Caco-2 (cell line): Measurements from ENCODE around the gene BRICD5. TPM values are rescaled to one million over a fixed set of nuclear protein-coding genes. Genes with fewer than 3 reads are reported as not detected.

Experiments used
- BruUV-seq: library from RNA; stranded (reverse); fragments of 400-500 nt; replicated peaks from 2 replicates; lab custom pipeline; 2021; lab: Mats Ljungman, UMichigan
- CTCF ChIA-PET: fragments of 300-600 bp; sonication (Branson Sonifier 250); formaldehyde crosslinking; loops from one replicate; lab custom pipeline; 2022; ENCODE audit warnings: antibody characterized with exemption; lab: Charles Lee
- POLR2A ChIA-PET: fragments of 300-600 bp; sonication (Branson Sonifier 250); formaldehyde crosslinking; loops from one replicate; lab custom pipeline; 2022; ENCODE audit warnings: antibody characterized with exemption; lab: Charles Lee
- DNase-seq, 2 experiments: peaks; one replicate each; pipeline versions ENCODE4 v3.0.0 to v3.0.0-alpha.2; 2020 to 2022
- H3K27me3 ChIP-seq: replicated peaks from 2 replicates; pipeline ENCODE4 v1.6.0; 2011; ENCODE audit warnings: low read length; ENCODE audit not compliant: control insufficient read depth, insufficient read depth
- H3K36me3 ChIP-seq: 2 replicates; pipeline ENCODE4 v1.5.1; 2011; ENCODE audit warnings: low read length; ENCODE audit not compliant: control insufficient read depth, insufficient read depth
- H3K4me1 ChIP-seq: fragments of 250-450 bp; sonication (Bioruptor Pico); 2 replicates; pipeline ENCODE4 v1.5.1; 2020; ENCODE audit warnings: mild to moderate bottlenecking
- H3K4me3 ChIP-seq: 2 replicates; pipeline ENCODE4 v1.5.1; 2011; ENCODE audit warnings: low read depth, mild to moderate bottlenecking, control low read depth, low read length
- H3K9me3 ChIP-seq: fragments of 250-450 bp; sonication (Bioruptor Pico); 2 replicates; pipeline ENCODE4 v1.5.1; 2020; ENCODE audit warnings: mild to moderate bottlenecking, moderate library complexity
- H3K27ac Mint-ChIP-seq: one replicate; pipeline ENCODE4 v1.8.0; 2022; ENCODE audit warnings: mixed read lengths; ENCODE audit not compliant: unreplicated experiment
- H3K27me3 Mint-ChIP-seq: one replicate; pipeline ENCODE4 v1.8.0; 2022; ENCODE audit warnings: mixed read lengths; ENCODE audit not compliant: insufficient read depth, unreplicated experiment
- H3K36me3 Mint-ChIP-seq: one replicate; pipeline ENCODE4 v1.8.0; 2022; ENCODE audit warnings: mild to moderate bottlenecking, mixed read lengths; ENCODE audit not compliant: insufficient read depth, unreplicated experiment
- H3K4me1 Mint-ChIP-seq: one replicate; pipeline ENCODE4 v1.8.0; 2022; ENCODE audit warnings: low read depth, mixed read lengths; ENCODE audit not compliant: unreplicated experiment
- H3K4me3 Mint-ChIP-seq: one replicate; pipeline ENCODE4 v1.8.0; 2022; ENCODE audit warnings: mild to moderate bottlenecking, moderate library complexity, mixed read lengths; ENCODE audit not compliant: unreplicated experiment
- H3K9me3 Mint-ChIP-seq: one replicate; pipeline ENCODE4 v1.8.0; 2022; ENCODE audit warnings: mixed read lengths; ENCODE audit not compliant: unreplicated experiment
- intact Hi-C: fragments of 100-400 bp; cut with micrococcal nuclease; formaldehyde crosslinking; loops from one replicate; pipeline ENCODE4 v1.10.0; 2022; ENCODE audit not compliant: unreplicated experiment
- total RNA-seq: library from RNA; stranded (reverse); gene quantifications from 2 replicates; pipeline ENCODE4 v1.2.3, GENCODE V29; 2022
- TF ChIP-seq, protein P1 (sequence below), 2 experiments: fragments of 200-600 bp in 1 of 2; IDR thresholded peaks; 1 replicate in 1 of 2; 2 replicates in 1 of 2; pipeline versions ENCODE4 v1.5.1 to v1.8.0; 2011 to 2022; ENCODE audit warnings: antibody characterized with exemption in 1 of 2, control low read depth in 1 of 2, inconsistent platforms in 1 of 2, low read depth in 1 of 2, low read length in 1 of 2, mild to moderate bottlenecking in 1 of 2, moderate library complexity in 1 of 2; ENCODE audit not compliant: insufficient read depth in 1 of 2, severe bottlenecking in 1 of 2, unreplicated experiment in 1 of 2

Gene BRICD5
- total RNA-seq, 1 experiment from 2014 or later, result 10.0 TPM

GRCh38 chr16:2223221-2223941 is 12.7 kb upstream of the BRICD5 start, which contains the start of gene E4F1:
TSS of gene E4F1 (plus strand) at chr16:2223591. CDS start at chr16:2223614, 23 bp downstream.
- Mint-ChIP-seq H3K4me1 (no peaks in the 10 kb centered on the region), H3K36me3 (peaks cover 14% of the 10 kb centered on the region), H3K9me3 (no peaks in the 10 kb centered on the region), H3K27ac (peak within 1 kb of the TSS; percentile 64), H3K27me3 (no peaks in the 10 kb centered on the region), H3K4me3 (peak within 1 kb of the TSS; percentile 81)
- H3K9me3 ChIP-seq, result no peaks in the 10 kb centered on the region
- no peaks in the 10 kb centered on the region for H3K27me3 ChIP-seq
- H3K4me1 ChIP-seq, result peaks cover 8% of the 10 kb centered on the region
- H3K36me3 ChIP-seq, result no peaks in the 10 kb centered on the region
- peak; percentile 99 for DNase-seq
- no TSS peak for BruUV-seq
- TF ChIP-seq, protein P1, sequence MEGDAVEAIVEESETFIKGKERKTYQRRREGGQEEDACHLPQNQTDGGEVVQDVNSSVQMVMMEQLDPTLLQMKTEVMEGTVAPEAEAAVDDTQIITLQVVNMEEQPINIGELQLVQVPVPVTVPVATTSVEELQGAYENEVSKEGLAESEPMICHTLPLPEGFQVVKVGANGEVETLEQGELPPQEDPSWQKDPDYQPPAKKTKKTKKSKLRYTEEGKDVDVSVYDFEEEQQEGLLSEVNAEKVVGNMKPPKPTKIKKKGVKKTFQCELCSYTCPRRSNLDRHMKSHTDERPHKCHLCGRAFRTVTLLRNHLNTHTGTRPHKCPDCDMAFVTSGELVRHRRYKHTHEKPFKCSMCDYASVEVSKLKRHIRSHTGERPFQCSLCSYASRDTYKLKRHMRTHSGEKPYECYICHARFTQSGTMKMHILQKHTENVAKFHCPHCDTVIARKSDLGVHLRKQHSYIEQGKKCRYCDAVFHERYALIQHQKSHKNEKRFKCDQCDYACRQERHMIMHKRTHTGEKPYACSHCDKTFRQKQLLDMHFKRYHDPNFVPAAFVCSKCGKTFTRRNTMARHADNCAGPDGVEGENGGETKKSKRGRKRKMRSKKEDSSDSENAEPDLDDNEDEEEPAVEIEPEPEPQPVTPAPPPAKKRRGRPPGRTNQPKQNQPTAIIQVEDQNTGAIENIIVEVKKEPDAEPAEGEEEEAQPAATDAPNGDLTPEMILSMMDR (IDR thresholded peaks at IDR 0.05; ENCODE audit: insufficient read depth in 1 of 2, low read depth in 1 of 2, low read length in 1 of 2, severe bottlenecking in 1 of 2, unreplicated experiment in 1 of 2), result no peak
- POLR2A ChIA-PET, result interaction anchor here (0.5 to 1.1 kb wide), 3 partner anchors 9 to 50 kb away, joined by 3 to 11 read pairs (median 3); partner anchors contain the start of genes ECI1 and PGP
- H3K4me3 ChIP-seq, result peak within 1 kb of the TSS; percentile 79
- intact Hi-C loops, result loop anchor here (1.0 kb wide), 1 partner anchor 8 kb away; no protein-coding TSS in a partner anchor
- CTCF ChIA-PET, result interaction anchor here (0.6 to 1.0 kb wide), 2 partner anchors 46 to 259 kb away, joined by 3 to 8 read pairs; partner anchors contain the start of gene RPS2

- Histone ChIP-seq H3K4me1 (peaks cover 22% of the 10 kb centered on the region), H3K9me3 (no peaks in the 10 kb centered on the region), H3K4me3 (peak overlapping the region; percentile 17; the same call in 1 of the 2 replicates), H3K36me3 (peaks cover 3% of the 10 kb centered on the region; the same call in 1 of the 2 replicates), H3K27me3 (no peaks in the 10 kb centered on the region)
- CTCF ChIA-PET, result interaction anchor here (0.8 kb wide), 1 partner anchor 22 kb away, joined by 3 read pairs; no protein-coding TSS in a partner anchor
- no TSS peak for BruUV-seq
- POLR2A ChIA-PET, result no interaction called here
- DNase-seq, result no peak
- Mint-ChIP-seq H3K4me1 (no peaks in the 10 kb centered on the region), H3K27ac (peak overlapping the region; percentile 75), H3K9me3 (no peaks in the 10 kb centered on the region), H3K27me3 (no peaks in the 10 kb centered on the region), H3K36me3 (peaks cover 28% of the 10 kb centered on the region), H3K4me3 (peak overlapping the region; percentile 74)
- TF ChIP-seq, protein P1 (IDR thresholded peaks at IDR 0.05; ENCODE audit: insufficient read depth in 1 of 2, low read depth in 1 of 2, low read length in 1 of 2, severe bottlenecking in 1 of 2, unreplicated experiment in 1 of 2), result no peak
- intact Hi-C loops, result no loop called here
Observed at GRCh38 chr16:2216330-2216729, 5.7 kb upstream of the BRICD5 start.

- Histone ChIP-seq H3K4me3 (peak within 1 kb of the TSS; percentile 75), H3K4me1 (peaks cover 29% of the 10 kb centered on the region), H3K27me3 (no peaks in the 10 kb centered on the region), H3K36me3 (peaks cover 3% of the 10 kb centered on the region; the same call in 1 of the 2 replicates), H3K9me3 (no peaks in the 10 kb centered on the region)
- Mint-ChIP-seq H3K27me3 (no peaks in the 10 kb centered on the region), H3K4me3 (peak within 1 kb of the TSS; percentile 74), H3K9me3 (no peaks in the 10 kb centered on the region), H3K27ac (peak within 1 kb of the TSS; percentile 75), H3K36me3 (peaks cover 45% of the 10 kb centered on the region), H3K4me1 (no peaks in the 10 kb centered on the region)
- no peak for DNase-seq
- intact Hi-C loops, result no loop called here
- ChIA-PET POLR2A (interaction anchor here (0.6 to 2.0 kb wide), 14 partner anchors 8 to 756 kb away, joined by 3 to 21 read pairs (median 4); partner anchors contain the start of genes E4F1, ECI1, KCTD5 and RPS2), CTCF (interaction anchor here (1.0 to 1.6 kb wide), 4 partner anchors 20 to 215 kb away, joined by 4 to 10 read pairs (median 8); partner anchors contain the start of gene ECI1)
- TF ChIP-seq, protein P1 (IDR thresholded peaks at IDR 0.05; ENCODE audit: insufficient read depth in 1 of 2, low read depth in 1 of 2, low read length in 1 of 2, severe bottlenecking in 1 of 2, unreplicated experiment in 1 of 2), result no peak
- no TSS peak for BruUV-seq
Observed at GRCh38 chr16:2214719-2214968, 4.0 kb upstream of the BRICD5 start, which contains the start of gene PGP. TSS of gene PGP (minus strand) at chr16:2214840. CDS start at chr16:2214777, 63 bp downstream.
